Esophagus muscularis mucosa (tissue), 3 donors: Measurements from ENCODE around the gene PAX1.

Experiments used
- EP300 ChIP-seq: sonication (generic); formaldehyde crosslinking; IDR thresholded peaks from one replicate; pipeline ENCODE4 v1.6.1; 2017; ENCODE audit warnings: antibody characterized with exemption
- TF ChIP-seq, protein P1 (sequence below), 3 experiments: fragments of 200-600 bp in 2 of 3; fragments of 450-650 bp in 1 of 3; sonication (generic) in 2 of 3; IDR thresholded peaks; one replicate each; pipeline ENCODE4 v1.5.1; 2017 to 2019; ENCODE audit warnings: antibody characterized with exemption in 3 of 3, mild to moderate bottlenecking in 2 of 3, moderate library complexity in 1 of 3

GRCh38 chr20:21677781-21678180, 27.7 kb upstream of the PAX1 start:
- no peak for TF ChIP-seq EP300
- TF ChIP-seq, protein P1, sequence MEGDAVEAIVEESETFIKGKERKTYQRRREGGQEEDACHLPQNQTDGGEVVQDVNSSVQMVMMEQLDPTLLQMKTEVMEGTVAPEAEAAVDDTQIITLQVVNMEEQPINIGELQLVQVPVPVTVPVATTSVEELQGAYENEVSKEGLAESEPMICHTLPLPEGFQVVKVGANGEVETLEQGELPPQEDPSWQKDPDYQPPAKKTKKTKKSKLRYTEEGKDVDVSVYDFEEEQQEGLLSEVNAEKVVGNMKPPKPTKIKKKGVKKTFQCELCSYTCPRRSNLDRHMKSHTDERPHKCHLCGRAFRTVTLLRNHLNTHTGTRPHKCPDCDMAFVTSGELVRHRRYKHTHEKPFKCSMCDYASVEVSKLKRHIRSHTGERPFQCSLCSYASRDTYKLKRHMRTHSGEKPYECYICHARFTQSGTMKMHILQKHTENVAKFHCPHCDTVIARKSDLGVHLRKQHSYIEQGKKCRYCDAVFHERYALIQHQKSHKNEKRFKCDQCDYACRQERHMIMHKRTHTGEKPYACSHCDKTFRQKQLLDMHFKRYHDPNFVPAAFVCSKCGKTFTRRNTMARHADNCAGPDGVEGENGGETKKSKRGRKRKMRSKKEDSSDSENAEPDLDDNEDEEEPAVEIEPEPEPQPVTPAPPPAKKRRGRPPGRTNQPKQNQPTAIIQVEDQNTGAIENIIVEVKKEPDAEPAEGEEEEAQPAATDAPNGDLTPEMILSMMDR (IDR thresholded peaks at IDR 0.05): no peak
